T-helper 2 cell treated with Interferon-gamma antibody and Interleukin-4, amounts not matched to agents 100 ng/mL and 5 ng/mL, for 36 hours (primary cell): ENCODE data around the gene RUBCN. TPM values are rescaled to one million over a fixed set of nuclear protein-coding genes. Genes with fewer than 3 reads are reported as not detected.
"Not testable (repeated sequence)": the region's sequence is repeated elsewhere in the genome, so short reads cannot be mapped to it uniquely, and the experiment has no call there.

ENCODE experiments used
- intact Hi-C: fragments of 100-400 bp; cut with micrococcal nuclease; formaldehyde crosslinking; loops from one replicate; pipeline ENCODE4 v1.15.1; 2023
- total RNA-seq: library from RNA; stranded (reverse); gene quantifications from 2 replicates; pipeline ENCODE4 v1.2.3, GENCODE V29; 2022

The RUBCN gene
- total RNA-seq, 1 donor from 2014 or later = 39.5 TPM

GRCh38 chr3:197690754-197691153 is 46.0 kb downstream of the RUBCN start:
- intact Hi-C loops = no loop called here

GRCh38 chr3:197687570-197687969 is 49.1 kb downstream of the RUBCN start:
- intact Hi-C loops = no loop called here

GRCh38 chr3:197686899-197687298 is 49.8 kb downstream of the RUBCN start:
- intact Hi-C loops = no loop called here

GRCh38 chr3:197685546-197685945 is 51.2 kb downstream of the RUBCN start:
- intact Hi-C loops = no loop called here

GRCh38 chr3:197683191-197683590 is 53.5 kb downstream of the RUBCN start:
- intact Hi-C loops = no loop called here

- intact Hi-C loops = no loop called here
Measured at GRCh38 chr3:197682713-197683112, 54.0 kb downstream of the RUBCN start.

- intact Hi-C loops = no loop called here
Measured at GRCh38 chr3:197680955-197681521, 55.7 kb downstream of the RUBCN start.

- intact Hi-C loops = no loop called here
Measured at GRCh38 chr3:197675951-197676350, 60.8 kb downstream of the RUBCN start.

- intact Hi-C loops = no loop called here
Measured at GRCh38 chr3:197675563-197675860, 61.2 kb downstream of the RUBCN start.

GRCh38 chr3:197674741-197675562 is 61.8 kb downstream of the RUBCN start:
- intact Hi-C loops = loop anchor here (5.0 kb wide), 1 partner anchor 78 kb away; no protein-coding TSS in a partner anchor

GRCh38 chr3:197673170-197673569 is 63.5 kb downstream of the RUBCN start:
- intact Hi-C loops = loop anchor here (5.0 kb wide), 1 partner anchor 76 kb away; no protein-coding TSS in a partner anchor

- intact Hi-C loops = loop anchor here (5.0 kb wide), 1 partner anchor 73 kb away; no protein-coding TSS in a partner anchor
Measured at GRCh38 chr3:197670361-197670760, 66.3 kb downstream of the RUBCN start.

GRCh38 chr3:197667968-197668367 is 68.7 kb downstream of the RUBCN start:
- intact Hi-C loops = no loop called here

GRCh38 chr3:197667293-197667692 is 69.4 kb downstream of the RUBCN start:
- intact Hi-C loops = not testable (repeated sequence)

- intact Hi-C loops = not testable (repeated sequence)
Measured at GRCh38 chr3:197666221-197666842, 70.4 kb downstream of the RUBCN start.

- intact Hi-C loops = not testable (repeated sequence)
Measured at GRCh38 chr3:197665549-197665948, 71.2 kb downstream of the RUBCN start.

- intact Hi-C loops = not testable (repeated sequence)
Measured at GRCh38 chr3:197665142-197665491, 71.6 kb downstream of the RUBCN start.

- intact Hi-C loops = not testable (repeated sequence)
Measured at GRCh38 chr3:197664414-197665141, 72.1 kb downstream of the RUBCN start.

- intact Hi-C loops = not testable (repeated sequence)
Measured at GRCh38 chr3:197663367-197664140, 73.2 kb downstream of the RUBCN start.

GRCh38 chr3:197662352-197662751 is 74.4 kb downstream of the RUBCN start:
- intact Hi-C loops = not testable (repeated sequence)

GRCh38 chr3:197661874-197662273 is 74.8 kb downstream of the RUBCN start:
- intact Hi-C loops = not testable (repeated sequence)
